Stimulated activated CD4-positive, alpha-beta T cell treated with anti-CD3 and anti-CD28 coated beads, Interleukin-1b, Interleukin-23, amount 100 ng/mL, for 24 hours (primary cell): ENCODE data around the gene AGT.
"Not testable (repeated sequence)": the region's sequence is repeated elsewhere in the genome, so short reads cannot be mapped to it uniquely, and the experiment has no call there.

Experiments
- DNase-seq, 4 experiments: peaks; one replicate each; pipeline ENCODE4 v3.0.0-alpha.2; 2020; ENCODE audit warnings: low read depth in 4 of 4, low spot score in 1 of 4

Gene AGT

DNA sequence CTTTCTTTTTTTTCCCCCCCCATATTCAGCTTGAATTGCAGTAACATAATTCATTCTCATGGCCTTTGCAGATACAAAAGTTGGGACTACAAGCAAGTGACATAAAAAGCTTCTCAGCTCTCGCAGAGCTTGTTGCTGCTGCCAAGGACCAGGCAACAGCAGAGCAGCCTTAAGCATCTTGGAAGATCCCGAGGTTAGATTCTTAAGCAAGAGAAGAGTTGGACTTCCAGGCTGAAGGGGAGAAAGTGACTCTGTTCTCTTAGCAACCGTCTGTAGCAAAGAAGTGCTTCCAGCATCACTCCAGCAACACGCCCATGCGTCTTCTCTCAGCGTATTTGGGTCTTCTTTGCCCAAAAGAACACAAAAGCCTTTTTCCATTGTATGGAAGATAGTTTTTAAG lies 20.7 kb downstream of the AGT start:
- no peak for DNase-seq

DNA sequence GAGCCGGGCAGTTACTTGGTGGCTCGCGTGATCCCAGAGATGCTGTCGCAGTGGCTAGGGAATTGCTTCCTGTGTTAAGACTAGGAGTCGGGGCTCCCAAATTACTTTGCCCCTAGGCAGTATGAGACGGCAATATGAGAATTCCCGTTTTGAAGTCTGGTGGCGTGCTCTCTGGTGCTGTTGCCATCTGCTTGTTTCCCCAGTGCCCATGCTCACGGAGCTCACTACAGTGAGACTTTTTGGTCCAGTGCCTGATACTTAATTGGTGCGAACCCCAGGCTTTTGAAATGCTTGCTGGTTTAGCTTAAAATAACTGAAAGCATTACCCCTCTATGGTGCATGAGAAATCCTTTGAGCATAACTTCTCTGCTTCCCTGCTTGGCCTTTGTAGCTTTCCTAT lies 22.3 kb downstream of the AGT start:
- DNase-seq: no peak

DNA sequence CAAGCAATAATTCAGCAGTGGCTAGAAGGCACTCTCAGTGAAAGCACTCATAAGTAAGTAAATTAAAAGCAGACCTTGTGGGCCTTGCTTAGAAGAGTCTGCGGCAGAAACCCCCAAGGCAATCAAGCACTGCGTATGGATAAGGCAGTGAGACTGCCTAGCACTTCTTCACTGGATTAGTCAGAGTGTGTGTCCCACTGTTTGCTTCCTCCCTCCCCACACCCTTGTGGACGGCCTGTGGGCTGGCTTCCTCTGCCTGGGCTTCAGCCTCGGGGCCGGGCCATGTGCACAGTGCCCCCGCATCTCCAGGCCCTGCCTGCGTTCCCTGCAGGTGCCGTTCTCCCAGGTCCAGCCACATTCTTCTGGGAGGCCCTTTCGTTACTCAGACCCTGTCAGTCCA lies 23.8 kb downstream of the AGT start:
- no peak for DNase-seq

DNA sequence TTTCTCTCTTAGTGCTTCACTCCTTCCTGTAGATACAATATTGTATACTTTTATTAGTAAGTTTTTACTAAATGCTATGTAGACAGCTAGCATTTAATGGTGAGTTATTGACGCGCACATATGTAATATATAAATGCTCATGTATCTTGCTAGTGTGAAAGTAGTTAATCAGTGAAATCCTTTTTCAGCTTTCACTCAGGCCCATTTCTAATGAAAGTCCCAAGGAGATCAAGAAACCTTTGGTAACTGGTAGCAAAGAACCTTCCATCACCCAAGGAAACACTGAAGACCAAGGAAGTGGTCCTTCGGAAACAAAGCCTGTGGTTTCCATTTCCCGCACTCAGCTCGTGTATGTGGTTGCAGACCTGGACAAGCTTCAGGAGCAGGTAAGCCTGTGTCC lies 27.2 kb downstream of the AGT start:
- no peak for DNase-seq

DNA sequence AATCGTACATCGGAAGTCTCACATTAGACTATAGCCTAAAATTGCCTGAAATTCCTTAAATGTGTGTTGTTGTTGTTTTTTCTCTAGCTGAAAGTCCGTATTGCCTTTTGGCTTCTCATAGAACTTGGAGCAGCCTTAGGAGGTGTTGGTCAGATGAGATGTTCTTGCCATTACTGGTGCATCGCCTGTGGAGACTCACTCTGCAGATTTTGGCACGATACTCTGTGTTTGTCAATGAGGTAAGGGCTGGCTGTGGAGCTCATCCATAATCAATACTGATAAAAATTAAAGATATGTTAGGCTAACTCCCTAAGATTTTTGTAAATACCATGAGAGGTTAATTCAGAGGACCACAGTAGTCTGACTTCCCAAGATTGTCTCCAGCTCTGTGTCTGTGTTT lies 28.9 kb downstream of the AGT start:
- DNase-seq: no peak

DNA sequence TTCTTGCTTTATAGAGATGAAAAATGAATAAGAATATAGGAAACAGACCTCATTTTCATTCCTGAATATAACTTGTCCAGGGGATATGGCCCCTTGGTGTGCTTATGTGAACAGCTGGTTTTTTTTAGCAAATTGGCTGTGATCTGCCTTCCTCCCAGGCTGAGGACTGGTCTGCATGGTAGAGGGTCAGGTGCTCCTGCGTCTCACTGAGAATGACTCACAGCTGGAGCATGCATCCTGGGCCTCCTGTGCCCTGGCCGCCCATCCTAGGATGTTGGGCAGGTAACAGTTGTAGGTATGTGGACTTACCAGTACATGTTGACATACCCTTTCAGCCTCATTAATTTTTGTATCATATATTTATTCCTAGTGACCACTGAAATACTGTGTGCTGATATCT lies 29.8 kb downstream of the AGT start:
- DNase-seq: no peak

DNA sequence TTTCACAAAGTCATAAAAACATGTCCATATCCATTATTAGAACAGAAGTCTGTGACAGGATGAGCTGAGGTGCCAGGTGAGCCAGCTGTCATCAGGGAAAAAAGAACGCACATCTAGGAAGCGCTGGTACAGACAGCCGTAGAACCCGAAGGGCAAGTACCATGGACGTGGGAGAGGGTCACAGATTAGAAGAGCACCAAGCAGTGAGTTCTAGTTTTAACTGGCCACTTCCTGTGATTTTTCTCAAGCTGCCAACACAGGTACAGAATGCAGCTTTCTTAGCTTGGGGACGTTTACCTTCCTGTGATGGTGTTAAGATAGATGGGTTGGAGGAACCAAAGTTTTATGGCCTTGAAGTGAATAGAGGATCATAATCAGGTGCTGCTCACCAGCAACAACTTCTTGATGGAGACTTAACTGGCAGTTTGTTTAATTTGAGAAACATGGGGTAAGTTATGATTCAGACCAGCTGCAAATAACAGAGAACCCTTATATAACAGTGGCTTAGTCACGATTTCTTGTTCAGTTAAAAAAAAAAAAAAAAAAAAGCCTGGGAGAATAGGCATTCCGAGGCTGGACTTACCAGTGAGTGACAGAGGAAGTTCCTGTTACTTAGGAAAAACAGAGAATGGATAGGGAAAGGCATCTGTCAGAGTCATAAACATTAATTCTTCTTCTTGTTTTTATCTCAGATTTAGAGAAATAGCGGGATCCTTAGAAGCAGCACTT lies 30.9 kb downstream of the AGT start:
- DNase-seq: no peak

DNA sequence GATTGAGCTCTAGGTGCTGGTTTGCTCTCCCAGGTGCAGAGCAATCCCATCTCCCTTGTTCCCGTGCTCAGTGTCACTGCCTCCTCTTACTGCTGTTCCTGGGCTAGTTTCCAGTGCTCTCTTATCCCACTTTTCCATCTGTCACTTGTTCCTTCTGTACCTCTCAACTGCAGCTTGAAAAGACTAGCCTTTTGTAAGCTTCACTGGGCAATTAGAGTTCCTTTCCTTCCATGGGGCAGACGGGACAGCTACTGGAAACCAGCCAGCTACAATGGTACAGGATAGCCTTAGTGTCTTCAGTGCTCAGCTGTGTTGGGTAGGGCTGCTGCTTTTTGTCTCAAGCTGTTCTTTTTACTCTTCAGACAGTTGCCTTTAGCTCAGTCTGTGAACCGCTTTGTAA lies 31.6 kb downstream of the AGT start:
- DNase-seq: no peak

DNA sequence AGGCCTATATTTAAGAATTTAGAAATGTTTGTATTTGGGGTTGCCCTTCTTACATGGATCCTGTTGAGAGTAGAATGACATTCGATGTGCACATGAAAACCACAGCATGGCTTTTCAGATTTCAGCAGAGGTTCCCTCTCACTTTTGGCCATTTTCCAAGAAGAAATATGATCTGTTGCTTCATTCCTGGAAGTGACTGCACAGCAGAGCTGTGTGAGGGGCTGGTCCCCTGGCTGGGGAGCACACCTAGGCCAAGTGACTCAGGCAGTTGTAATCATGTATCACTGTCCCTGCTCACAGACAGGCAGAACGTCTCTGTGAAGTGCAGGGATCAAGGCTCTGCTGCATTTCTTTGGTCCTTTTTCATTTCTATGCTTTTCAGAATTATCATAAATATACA lies 32.3 kb downstream of the AGT start:
- no peak for DNase-seq

DNA sequence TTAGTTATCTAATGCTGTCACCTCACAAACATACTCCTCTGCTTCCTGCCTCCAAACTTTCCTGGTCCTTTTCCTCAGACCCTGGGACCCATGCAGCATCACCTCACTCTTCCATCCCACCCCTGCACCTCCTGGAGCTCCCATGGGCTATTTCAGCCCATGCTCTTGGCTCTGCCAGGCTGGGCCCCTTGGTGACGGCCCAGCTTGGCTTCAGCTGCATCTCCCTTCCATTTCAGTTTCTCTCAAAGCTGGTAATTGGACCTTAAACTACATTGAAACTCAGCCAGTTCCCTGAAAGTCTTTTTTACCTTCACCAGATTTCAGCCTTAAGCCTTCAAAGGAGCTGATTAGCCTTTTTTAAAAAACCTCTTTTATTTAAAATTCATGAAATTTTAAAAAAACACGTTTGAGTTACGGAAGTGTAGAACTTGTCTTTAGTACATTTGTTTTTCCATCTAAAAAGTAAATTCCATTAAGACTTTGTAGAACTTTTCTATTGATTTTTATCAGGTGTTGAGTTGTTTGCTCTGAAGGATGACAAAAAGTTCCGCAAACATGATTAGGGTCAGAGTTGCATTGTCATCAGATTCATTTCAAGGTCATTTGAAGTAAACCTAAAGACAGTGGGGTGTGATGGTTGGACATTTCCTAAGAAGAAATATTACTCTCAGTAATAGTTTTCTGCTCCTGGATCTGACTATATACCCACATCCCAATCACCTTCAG lies 33.5 kb downstream of the AGT start:
- DNase-seq: no peak

DNA sequence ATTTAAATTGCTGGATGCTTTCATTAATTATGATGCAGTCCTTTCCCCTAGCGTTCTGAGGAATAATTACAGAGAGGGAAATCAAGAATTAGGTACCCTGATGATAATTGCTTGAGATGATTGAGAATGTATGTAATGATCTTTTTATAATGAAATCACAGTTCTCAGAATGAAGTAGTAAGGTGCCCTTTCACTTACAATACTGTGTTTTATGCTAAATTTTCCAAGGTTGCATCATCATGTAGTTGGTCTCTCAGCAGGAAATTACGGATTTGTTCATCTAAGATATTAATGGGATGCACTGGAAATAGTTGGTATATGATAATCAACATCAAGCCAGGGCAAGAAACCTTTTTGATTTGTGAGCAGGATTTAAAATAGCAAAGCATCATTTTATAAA lies 34.1 kb downstream of the AGT start:
- DNase-seq: no peak

DNA sequence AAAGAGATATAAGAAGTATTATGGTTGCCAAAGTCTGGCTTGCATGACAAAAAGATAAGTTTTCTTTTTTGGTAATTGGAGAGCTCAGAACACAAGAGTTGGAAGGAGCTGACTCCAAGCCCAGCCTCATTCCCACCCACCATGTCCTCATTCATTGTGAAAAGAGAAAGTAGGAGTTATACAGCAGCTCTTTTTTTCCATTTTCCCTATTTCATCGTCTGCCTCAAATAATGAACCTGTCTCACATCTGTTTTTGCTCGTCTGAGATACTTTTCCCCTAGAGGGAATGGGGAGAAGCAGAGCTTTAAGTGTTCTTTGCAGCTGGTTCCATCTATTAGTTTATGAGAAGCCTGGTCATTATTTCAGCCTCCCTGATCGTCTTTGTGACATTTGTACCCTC lies 34.7 kb downstream of the AGT start:
- DNase-seq: no peak

DNA sequence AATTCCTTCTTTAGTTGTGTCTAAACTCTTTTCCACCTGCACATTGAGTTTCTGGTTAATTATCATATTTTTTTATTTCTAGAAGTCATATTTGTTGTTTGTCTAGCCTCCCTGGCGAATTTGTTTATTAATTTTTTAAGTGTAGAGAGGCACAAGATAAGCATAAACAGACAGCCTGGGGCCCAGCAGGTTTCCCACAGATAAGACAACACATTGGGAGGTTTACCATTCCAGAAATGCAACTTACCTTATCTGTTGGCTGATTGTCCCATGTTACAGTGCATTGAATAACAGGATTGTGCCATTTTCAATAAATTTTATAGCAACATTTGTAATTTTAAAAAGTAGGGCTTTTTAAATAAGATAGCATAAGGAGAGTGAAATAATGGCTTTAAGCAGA lies 36.7 kb downstream of the AGT start:
- no peak for DNase-seq

DNA sequence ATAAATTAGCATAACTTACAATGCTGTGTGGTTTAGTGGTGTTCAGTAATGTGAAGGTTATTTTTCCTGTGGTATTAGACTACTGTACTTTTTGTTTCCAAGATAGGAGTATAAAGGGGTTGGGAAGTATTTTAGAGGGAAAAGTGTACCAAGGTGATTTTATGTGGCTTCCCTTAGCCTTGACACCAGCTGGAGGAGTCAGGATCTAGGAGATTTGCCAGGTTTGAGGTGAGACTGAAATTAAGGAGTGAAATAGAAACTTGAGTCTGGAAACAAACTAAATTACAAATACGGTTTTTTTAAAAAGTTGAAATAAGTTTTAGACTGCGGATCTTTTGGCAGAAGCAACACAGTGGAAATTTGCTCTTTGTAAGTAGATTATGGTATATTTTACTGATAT lies 39.3 kb downstream of the AGT start:
- no peak for DNase-seq

DNA sequence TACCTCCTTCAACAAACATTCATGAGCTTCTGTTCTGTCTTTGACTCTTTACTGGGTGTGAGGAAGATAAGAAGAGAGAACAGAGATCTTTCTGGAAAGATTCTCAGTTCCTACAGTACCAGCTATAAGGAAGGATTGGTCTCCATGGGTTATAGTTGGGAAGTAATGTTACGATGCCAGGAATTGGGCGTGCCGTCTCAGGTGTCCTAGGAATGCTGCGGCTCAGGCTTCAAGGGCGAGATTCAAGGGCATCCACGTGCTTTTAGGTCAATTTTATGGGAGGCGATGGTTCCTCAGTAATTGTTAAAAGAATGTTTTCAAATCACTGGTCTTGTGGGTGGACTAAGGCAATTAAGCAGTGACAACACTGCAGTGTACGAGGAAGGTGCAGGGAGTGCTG lies 44.4 kb downstream of the AGT start:
- no peak for DNase-seq

DNA sequence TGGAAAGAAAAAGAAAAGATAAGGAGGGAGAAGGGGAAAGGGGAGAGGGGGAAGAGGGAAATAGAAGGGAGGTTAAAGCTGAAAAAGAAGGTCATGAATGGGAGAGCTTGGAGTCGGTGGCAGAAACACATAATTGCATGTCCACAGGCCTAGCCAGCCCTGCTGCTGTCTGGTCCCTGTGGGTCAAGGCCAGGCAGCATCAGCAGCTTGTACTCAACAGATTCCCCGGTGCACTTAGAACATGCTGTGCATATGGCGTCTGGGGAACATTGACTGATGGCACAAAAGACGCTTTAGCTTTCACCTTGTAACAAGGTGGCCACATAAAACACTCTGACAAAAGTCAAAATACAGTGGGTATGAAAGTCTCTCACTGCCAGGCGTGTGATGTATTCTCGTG lies 45.7 kb downstream of the AGT start:
- no peak for DNase-seq

DNA sequence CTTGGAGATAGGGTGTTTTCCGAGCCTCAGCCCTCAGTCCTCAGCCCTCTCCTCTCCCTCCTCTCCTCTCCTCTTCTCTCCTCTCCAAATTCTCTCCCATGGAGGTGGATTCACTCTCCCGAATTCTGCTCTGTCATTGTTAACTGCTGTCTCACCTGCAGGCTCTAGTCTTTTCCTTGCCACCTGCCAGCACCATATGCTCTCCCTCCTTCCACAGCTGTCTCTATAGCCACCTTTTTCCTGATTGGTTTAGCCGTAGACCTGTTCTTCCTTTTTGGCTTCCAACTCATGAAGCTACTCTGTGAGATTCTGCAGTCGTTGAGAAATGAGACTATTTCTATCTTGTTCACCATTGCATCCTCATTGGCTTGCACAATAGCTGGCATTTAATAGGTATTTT lies 51.9 kb downstream of the AGT start:
- no peak for DNase-seq

DNA sequence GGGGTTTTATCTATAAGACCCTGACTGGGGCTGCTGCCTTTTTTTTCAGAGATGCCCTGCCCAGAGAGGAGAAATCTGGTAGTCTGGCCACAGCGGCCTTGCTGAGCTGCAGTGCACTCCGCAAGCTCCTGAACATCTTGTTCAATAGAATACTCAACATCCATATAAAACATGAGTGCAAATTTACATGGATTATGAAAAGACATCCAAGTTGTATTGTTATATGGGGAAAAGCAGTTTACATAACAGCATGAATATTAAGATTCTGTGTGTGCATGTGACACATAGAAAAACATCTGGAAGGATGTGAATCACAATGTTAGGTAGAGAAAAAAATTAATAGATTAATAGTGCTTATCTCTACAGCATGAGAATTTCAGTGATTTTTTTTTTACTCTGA lies 55.2 kb downstream of the AGT start:
- no peak for DNase-seq

DNA sequence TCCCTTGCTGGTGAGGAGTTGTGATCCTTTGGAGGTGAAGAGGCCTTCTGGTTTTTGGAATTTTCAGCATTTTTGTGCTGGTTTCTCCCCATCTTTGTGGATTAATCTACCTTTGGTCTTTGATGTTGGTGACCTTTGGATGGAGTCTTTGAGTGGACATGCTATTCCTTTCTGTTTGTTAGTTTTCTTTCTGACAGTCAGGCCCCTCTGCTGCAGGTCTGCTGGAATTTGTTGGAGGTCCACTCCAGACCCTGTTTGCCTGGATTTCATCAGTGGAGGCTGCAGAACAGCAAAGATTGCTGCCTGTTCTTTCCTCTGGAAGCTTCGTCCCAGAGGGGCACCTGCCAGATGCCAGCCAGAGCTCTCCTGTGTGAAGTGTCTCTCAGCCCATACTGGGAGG lies 55.8 kb downstream of the AGT start:
- not testable (repeated sequence) for DNase-seq

DNA sequence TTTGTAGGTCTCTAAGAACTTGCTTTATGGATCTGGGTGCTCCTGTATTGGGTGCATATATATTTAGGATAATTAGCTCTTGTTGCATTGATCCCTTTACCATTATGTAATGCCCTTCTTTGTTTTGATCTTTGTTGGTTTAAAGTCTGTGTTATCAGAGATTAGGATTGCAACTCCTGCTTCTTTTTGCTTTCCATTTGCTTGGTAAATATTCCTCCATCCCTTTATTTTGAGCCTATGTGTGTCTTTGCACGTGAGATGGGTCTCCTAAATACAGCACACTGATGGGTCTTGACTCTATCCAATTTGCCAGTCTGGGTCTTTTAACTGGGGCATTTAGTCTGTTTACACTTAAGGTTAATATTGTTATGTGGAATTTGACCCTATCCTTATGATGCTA lies 57.2 kb downstream of the AGT start:
- not testable (repeated sequence) for DNase-seq
